OCI-M1 (cell line): ENCODE results near the gene B4GALT5.

Source experiments
- DNase-seq: peaks from one replicate; lab custom pipeline; 2025; lab: John Stamatoyannopoulos, UW

Gene B4GALT5

GRCh38 chr20:49657118-49657901 is 56.4 kb downstream of the B4GALT5 start:
- DNase-seq = no peak

- no peak for DNase-seq
These were observed 57.4 kb downstream of the B4GALT5 start for GRCh38 chr20:49656304-49656703.

DNA sequence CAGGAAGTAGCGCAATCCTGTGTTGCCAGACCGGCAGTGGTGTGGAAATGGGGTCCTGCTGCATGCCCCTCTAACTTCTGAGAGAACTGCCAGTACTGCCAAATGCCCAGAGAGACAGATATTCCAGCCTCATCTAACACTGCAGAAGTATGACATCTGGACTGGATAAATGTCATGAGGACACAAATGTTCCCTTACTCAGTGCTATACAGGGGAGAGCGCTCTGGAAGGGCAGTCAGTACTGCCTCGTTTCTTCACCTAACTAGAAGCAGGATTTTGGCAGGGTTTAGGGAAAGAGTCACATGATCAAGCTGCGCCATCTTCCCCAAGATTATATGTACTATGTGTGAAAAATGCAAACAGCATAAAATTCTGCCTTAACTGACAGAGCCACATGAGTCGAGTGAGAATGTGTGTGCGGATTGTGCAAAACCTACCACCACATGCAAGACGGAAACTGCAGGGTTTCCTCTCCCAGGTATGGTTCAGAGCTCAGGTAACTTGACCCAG is 59.7 kb downstream of the B4GALT5 start:
- DNase-seq = no peak

DNA sequence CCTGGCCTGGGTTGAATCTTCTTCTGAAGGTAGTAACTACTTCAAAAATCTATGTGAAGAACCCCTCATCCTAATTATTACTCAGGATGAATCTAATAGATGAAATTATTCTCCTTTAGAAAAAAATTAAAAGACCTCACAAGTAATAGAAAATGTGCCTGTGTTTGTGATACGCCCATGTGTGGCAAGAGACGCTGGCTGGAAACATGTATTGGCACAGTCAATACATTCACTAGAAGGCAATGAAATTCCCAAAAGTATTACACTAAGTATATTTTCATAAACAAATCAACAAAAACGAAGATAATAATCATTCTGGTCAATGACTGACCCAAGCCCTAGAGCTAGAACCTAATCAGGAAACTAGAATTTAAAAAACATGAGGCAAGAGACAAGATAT is 64.0 kb downstream of the B4GALT5 start:
- no peak for DNase-seq

DNA sequence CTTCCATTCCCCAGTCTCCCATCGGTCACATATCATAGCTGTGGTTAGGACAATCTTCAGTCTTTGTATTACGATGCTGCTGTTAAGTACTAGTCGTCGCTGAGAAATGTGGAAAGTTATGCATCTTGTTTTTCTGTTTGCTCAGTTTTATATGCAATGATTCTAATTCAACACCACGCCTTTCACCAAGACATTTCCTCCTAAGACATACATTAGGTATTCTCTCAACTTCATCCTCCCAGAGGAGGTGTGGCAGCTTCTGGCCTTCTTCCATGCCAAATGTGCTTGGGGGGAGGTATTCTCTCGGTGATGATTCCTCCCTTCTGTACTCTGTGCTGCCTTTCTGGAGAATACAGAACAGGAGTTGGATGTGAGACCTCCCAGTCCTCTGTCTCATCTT is 66.1 kb downstream of the B4GALT5 start:
- DNase-seq = no peak

DNA sequence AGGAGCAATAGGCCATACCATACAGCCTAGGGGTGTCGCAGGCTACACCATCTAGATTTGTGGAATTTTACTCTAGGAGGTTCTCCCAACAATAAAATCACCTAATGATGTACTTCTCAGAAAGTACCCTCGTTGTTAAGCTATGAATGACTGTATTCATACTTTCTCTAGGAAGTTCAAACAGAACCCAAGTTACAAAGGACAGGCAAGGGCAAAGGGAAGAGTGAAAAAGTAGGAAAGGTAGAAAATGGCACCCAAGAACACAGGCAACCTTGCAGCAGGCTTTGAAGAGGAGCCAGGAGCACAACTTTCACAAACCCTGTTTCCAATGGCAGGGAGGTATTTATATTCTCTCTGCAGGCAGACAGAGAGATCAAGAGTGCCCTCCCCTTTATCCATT is 67.2 kb downstream of the B4GALT5 start:
- no peak for DNase-seq

GRCh38 chr20:49646126-49646525 is 67.6 kb downstream of the B4GALT5 start:
- no peak for DNase-seq

DNA sequence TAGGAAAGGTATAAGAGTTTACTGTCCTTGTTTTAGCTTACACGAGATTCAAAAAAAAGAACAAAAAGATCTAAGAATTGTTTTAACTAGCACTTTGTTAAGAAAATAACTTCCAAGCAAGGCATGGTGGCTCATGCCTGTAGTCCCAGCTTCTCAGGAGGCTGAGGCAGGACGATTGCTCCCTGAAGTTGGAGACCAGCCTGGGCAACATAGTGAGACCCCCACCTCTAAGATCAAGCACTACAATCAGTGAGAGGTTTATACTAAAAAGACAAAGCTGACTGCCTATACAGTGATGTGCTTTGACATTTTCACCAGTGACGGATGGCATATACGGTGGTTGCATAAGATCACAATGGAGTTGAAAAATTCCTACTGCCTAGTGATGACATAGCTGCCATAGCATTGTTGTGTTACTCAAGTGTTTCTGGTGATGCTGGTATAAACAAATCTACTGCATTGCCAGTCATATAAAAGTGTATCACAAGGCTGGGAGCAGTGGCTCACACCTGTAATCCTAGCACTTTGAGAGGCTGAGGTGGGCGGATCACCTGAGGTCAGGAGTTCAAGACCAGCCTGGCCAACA is 68.6 kb downstream of the B4GALT5 start:
- DNase-seq = no peak

DNA sequence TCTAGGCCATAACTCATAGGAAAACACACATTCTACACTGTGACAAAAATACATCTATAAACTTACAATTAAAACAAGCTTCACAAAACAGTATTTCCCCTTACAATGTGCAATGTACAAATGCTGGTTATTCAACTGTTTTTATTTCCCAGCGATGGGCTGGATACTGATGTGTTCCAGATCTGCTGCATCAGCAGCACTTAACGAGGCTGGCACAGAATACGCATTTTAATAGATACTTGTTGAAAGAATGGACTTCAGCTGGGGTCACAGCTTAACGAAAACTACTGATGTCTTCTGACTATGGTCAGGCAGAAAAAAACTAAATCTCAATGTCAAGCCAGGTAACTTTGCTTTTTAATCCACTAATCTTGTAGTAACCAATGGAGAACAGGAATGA is 70.9 kb downstream of the B4GALT5 start:
- no peak for DNase-seq

DNA sequence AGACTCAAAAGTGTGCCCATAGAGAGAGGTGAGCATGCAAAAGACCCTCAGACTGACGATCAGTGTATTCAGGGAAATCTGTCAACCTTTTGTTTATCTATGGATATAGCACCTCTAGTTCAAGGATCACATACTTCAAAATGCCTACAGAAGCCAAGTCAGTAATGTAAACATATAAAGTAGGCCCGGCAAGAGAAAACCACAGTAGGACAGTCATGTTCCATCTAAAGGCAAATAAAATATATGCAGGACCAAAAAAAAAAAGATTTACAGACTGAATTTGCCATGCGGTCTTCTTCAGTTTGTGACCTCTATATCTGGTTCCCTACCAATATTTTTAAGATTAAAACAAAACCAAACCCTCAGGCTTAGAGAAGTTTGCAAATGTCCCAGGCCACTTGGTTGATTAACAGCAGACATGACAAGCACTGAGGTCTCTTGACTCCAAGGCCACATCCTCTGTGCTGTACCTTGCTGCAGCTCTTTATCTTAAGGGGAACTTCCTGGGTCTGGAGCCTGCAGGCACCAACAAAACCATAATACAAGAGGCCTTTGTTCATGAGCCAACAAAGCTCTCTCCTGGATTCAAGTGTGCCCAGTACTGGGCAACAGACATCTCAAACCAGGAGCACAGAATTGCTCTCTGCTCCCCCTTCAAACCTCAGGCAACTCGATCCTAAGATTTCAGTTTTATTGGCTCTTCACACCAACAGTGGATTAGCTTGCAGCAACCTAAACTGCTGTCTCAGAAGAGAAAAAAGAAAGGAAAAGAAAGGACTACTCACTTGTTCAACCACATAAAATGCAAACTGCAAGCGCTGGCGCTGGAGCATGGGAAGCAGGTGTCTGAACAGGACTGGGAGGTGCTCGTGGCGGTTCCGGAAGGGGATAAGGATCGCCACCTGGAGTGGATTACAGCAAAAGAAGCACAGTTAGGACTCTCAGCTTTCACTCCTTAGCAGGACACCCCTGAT is 71.7 kb downstream of the B4GALT5 start:
- no peak for DNase-seq

GRCh38 chr20:49637046-49637637 is 76.5 kb downstream of the B4GALT5 start:
- no peak for DNase-seq

- DNase-seq = no peak
These were observed 77.2 kb downstream of the B4GALT5 start for GRCh38 chr20:49636447-49636846.

DNA sequence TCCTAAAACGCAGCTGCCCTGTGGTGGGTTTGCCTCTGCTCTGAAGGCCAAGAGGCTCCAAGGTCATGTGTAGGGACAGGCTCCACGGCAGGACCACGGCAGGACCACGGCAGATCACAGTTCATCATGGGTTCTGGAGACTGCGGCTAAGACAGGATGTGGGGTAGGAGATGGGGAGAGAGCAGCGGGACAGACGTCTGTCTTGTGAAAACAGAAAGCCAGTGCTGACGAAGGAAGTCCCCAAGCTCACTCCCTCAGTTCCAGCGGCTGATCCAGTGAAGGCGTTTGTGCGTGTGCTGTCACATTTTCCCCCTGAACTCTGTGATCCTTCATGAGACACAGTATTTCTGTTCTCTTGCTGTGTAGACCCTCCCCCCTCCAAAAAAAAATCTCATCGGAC is 77.8 kb downstream of the B4GALT5 start:
- DNase-seq = no peak

- no peak for DNase-seq
These were observed 78.5 kb downstream of the B4GALT5 start for GRCh38 chr20:49635166-49635565.

DNA sequence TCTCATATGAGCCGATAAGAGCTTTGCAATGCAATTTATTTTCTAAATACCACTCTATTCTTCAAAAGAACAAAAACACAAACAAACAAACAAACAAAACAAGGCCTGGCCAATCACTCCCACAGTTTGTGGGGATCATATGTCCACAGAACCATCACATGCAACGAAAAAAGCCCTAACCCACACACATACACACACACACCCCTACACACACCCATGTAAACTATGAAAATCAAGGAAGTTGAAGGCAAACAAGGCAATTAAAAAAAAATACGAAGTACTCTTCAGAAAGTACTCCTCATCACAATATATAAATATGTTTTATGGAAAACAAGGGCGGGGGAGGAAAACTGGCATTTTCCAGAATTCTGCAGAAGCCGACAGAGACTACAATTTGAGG is 79.6 kb downstream of the B4GALT5 start:
- DNase-seq = no peak

DNA sequence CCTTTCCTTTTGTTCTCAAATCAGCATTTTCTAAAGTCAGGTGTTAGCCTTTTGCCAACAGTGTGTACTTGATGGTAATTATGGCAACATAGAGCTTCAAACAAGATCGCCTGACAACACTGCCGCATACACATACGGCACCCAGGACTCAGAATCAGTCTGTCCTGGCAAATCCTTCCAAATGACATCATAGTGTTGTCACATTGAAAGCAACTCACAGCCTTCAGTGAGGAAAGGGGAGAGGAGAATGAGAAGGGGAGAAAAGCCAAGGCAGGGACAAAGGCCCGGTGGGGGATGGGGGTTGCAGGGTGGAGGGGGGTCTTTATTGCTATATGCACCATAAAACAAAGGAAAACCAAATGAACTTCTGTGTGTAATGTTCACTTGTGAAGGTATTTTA is 80.0 kb downstream of the B4GALT5 start:
- DNase-seq = no peak

DNA sequence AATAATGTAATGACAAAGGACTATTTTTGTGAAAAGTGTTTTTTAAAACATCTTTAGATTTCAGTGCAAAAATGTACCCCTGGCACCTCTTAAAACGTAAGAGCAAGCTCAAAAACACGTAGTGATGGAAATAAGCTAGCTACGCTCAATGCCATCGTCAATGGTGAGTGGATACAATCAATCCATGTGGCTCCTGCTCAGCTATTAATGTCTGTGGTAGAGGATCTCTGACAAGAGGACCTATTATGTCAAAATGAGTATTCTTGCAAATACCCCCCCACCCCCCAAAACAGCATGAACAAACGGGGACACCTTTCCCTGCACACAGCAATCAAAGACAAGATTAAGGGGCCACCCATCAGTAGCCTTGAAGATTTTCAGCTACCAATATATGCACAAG is 80.7 kb downstream of the B4GALT5 start:
- no peak for DNase-seq

GRCh38 chr20:49631856-49632418 is 81.7 kb downstream of the B4GALT5 start:
- no peak for DNase-seq

- DNase-seq = no peak
These were observed 82.5 kb downstream of the B4GALT5 start for GRCh38 chr20:49631061-49631716.

- DNase-seq = no peak
These were observed 83.2 kb downstream of the B4GALT5 start for GRCh38 chr20:49630396-49630951.

- DNase-seq = no peak
These were observed 84.1 kb downstream of the B4GALT5 start for GRCh38 chr20:49629606-49630005.
